Endothelial cell (in vitro differentiated cells): ENCODE results near the gene EIF4E3. TPM values are rescaled to one million over a fixed set of nuclear protein-coding genes. Genes with fewer than 3 reads are reported as not detected.

Experiments used
- DNase-seq: peaks from one replicate; pipeline ENCODE4 v3.0.0; 2021; ENCODE audit warnings: low spot score
- H3K27ac Mint-ChIP-seq: one replicate; pipeline ENCODE4 v1.8.0; 2021; ENCODE audit warnings: mixed read lengths, inconsistent platforms; ENCODE audit not compliant: unreplicated experiment
- H3K27me3 Mint-ChIP-seq: one replicate; pipeline ENCODE4 v1.8.0; 2021; ENCODE audit warnings: mild to moderate bottlenecking, moderate library complexity, mixed read lengths, inconsistent platforms; ENCODE audit not compliant: unreplicated experiment
- H3K36me3 Mint-ChIP-seq: one replicate; pipeline ENCODE4 v1.8.0; 2021; ENCODE audit warnings: mild to moderate bottlenecking, low read depth, mixed read lengths, inconsistent platforms; ENCODE audit not compliant: unreplicated experiment
- H3K4me1 Mint-ChIP-seq: one replicate; pipeline ENCODE4 v1.8.0; 2021; ENCODE audit warnings: mild to moderate bottlenecking, mixed read lengths, inconsistent platforms; ENCODE audit not compliant: unreplicated experiment
- H3K4me3 Mint-ChIP-seq: one replicate; pipeline ENCODE4 v1.8.0; 2021; ENCODE audit warnings: mild to moderate bottlenecking, mixed read lengths, inconsistent platforms; ENCODE audit not compliant: unreplicated experiment
- H3K9me3 Mint-ChIP-seq: one replicate; pipeline ENCODE4 v1.8.0; 2021; ENCODE audit warnings: mixed read lengths, inconsistent platforms; ENCODE audit not compliant: unreplicated experiment
- CTCF ChIP-seq: fragments of 200-600 bp; sonication (generic); IDR thresholded peaks from one replicate; pipeline ENCODE4 v1.5.0; 2021; ENCODE audit warnings: antibody characterized with exemption; ENCODE audit not compliant: unreplicated experiment
- total RNA-seq: library from RNA; stranded (reverse); fragmentation: NEBNext Ultra II Directional; extraction: Animal tissue kit (Norgen Biotek cat#: 25700); gene quantifications from one replicate; pipeline ENCODE4 v1.2.1, GENCODE V29; 2021; ENCODE audit not compliant: unreplicated experiment

EIF4E3 gene
- total RNA-seq, 1 donor from 2014 or later, result 5.2 TPM

GRCh38 chr3:71693641-71694040, 31.6 kb downstream of the EIF4E3 start:
- H3K27ac Mint-ChIP-seq, result no peak overlapping the region
- no peak for TF ChIP-seq CTCF

GRCh38 chr3:71692139-71692538, 33.1 kb downstream of the EIF4E3 start:
- DNase-seq, result no peak
- no peak overlapping the region for H3K4me3 Mint-ChIP-seq
- no peaks in the 10 kb centered on the region for H3K36me3 Mint-ChIP-seq
- no peaks in the 10 kb centered on the region for H3K9me3 Mint-ChIP-seq
- H3K4me1 Mint-ChIP-seq, result peaks cover 11% of the 10 kb centered on the region
- no peak for TF ChIP-seq CTCF
- no peak overlapping the region for H3K27ac Mint-ChIP-seq
- H3K27me3 Mint-ChIP-seq, result peaks cover 1% of the 10 kb centered on the region

More at GRCh38 chr3:71693641-71694040, 31.6 kb downstream of the EIF4E3 start:
- peaks cover 1% of the 10 kb centered on the region for H3K27me3 Mint-ChIP-seq
- H3K4me3 Mint-ChIP-seq, result no peak overlapping the region
- H3K4me1 Mint-ChIP-seq, result peaks cover 11% of the 10 kb centered on the region
- H3K9me3 Mint-ChIP-seq, result no peaks in the 10 kb centered on the region
- DNase-seq, result no peak
- H3K36me3 Mint-ChIP-seq, result no peaks in the 10 kb centered on the region

- no peak overlapping the region for H3K4me3 Mint-ChIP-seq
- H3K27me3 Mint-ChIP-seq, result peaks cover 1% of the 10 kb centered on the region
- no peaks in the 10 kb centered on the region for H3K36me3 Mint-ChIP-seq
- no peak overlapping the region for H3K27ac Mint-ChIP-seq
- peaks cover 11% of the 10 kb centered on the region for H3K4me1 Mint-ChIP-seq
- H3K9me3 Mint-ChIP-seq, result no peaks in the 10 kb centered on the region
- TF ChIP-seq CTCF, result no peak
- peak; percentile 10 for DNase-seq
Observed at GRCh38 chr3:71690341-71690841, 34.8 kb downstream of the EIF4E3 start.

- DNase-seq, result no peak
- Mint-ChIP-seq H3K9me3 (no peaks in the 10 kb centered on the region), H3K4me1 (peaks cover 8% of the 10 kb centered on the region), H3K27ac (no peak overlapping the region), H3K36me3 (no peaks in the 10 kb centered on the region), H3K4me3 (no peak overlapping the region), H3K27me3 (peaks cover 1% of the 10 kb centered on the region)
- TF ChIP-seq CTCF, result no peak
Observed at GRCh38 chr3:71689291-71689690, 35.9 kb downstream of the EIF4E3 start.

- no peak overlapping the region for H3K27ac Mint-ChIP-seq
- no peaks in the 10 kb centered on the region for H3K9me3 Mint-ChIP-seq
- TF ChIP-seq CTCF, result no peak
- peaks cover 1% of the 10 kb centered on the region for H3K27me3 Mint-ChIP-seq
- no peak overlapping the region for H3K4me3 Mint-ChIP-seq
- peaks cover 8% of the 10 kb centered on the region for H3K4me1 Mint-ChIP-seq
- no peak for DNase-seq
- H3K36me3 Mint-ChIP-seq, result no peaks in the 10 kb centered on the region
Observed at GRCh38 chr3:71688121-71688520, 37.1 kb downstream of the EIF4E3 start.
